ENCODE measurements around the gene THRB. TPM values are rescaled to one million over a fixed set of nuclear protein-coding genes. Genes with fewer than 3 reads are reported as not detected.
A peak's percentile ranks its signal among the peaks of the same experiment; 100 is the strongest.

THRB gene
- total RNA-seq, 2 donors from 2014 or later, result 6.7 to 6.9 TPM

DNA sequence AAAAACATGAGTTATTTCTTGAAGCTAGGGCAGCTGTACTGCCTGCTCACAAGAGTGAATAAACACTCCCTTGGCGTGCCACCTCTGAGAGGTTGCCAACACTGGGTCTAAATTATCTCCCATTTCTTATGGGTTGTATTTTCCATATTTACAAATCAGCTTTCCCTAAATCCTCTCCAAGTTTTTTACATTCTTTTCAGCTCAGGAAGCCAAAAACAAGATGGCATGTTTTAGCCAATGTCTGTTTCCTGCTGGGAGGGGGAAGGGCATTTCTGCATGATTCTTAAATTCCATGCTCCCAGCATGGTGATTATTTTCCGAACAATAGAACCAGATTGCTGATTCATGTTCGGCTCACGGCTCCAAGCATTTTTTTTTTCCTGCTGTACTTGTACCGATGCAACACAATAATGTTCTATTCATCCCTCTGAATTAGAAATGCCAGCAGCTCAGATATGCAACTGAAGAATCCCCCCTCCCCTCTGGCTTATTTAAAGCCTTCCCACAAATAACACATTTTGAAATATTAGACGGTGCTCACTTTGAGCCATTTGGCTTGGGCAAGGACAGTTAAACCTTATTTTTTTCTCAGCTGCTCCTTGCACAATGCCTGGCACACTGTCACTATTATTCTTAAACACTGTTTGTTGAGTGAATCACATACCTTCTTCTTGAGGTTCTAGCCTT is 252.5 kb downstream of the THRB start:
- no peaks in the 10 kb centered on the region for H3K27me3 ChIP-seq
- peak; percentile 76 for ATAC-seq
- H3K9me3 ChIP-seq, result no peaks in the 10 kb centered on the region
- H3K4me3 ChIP-seq, result no peak overlapping the region
- intact Hi-C loops (cut with DNase I), result no loop called here
- WGBS, 2 donors, result 11 to 23% methylated on average over 6 of the region's 6 CpGs
- no peak for TF ChIP-seq POLR2A (IDR thresholded peaks at IDR 0.05)
- TF ChIP-seq CTCF (IDR thresholded peaks at IDR 0.05), result no peak
- peak in 3 of 4 donors; percentile 21 to 56 (median 40) for DNase-seq
- peak overlapping the region in 3 of 4 donors; percentile 16 to 47 (median 29) for H3K27ac ChIP-seq
- peaks cover 18% of the 10 kb centered on the region for H3K4me1 ChIP-seq
- H3K36me3 ChIP-seq (replicated peaks in 1 of 2; ENCODE audit: insufficient read depth in 1 of 2, low read depth in 2 of 2), result no peaks in the 10 kb centered on the region

- Histone ChIP-seq H3K4me1 (peaks cover 18% of the 10 kb centered on the region), H3K36me3 (replicated peaks in 1 of 2; ENCODE audit: insufficient read depth in 1 of 2, low read depth in 2 of 2) (no peaks in the 10 kb centered on the region), H3K27me3 (no peaks in the 10 kb centered on the region), H3K4me3 (no peak overlapping the region), H3K27ac (no peak overlapping the region), H3K9me3 (no peaks in the 10 kb centered on the region)
- intact Hi-C loops (cut with DNase I), result no loop called here
- ATAC-seq (no peak), DNase-seq (no peak)
- TF ChIP-seq POLR2A (IDR thresholded peaks at IDR 0.05), result no peak
- TF ChIP-seq CTCF (IDR thresholded peaks at IDR 0.05), result no peak
- 89 to 94% methylated on average over 6 of the region's 6 CpGs for WGBS, 2 donors
These were observed 254.3 kb downstream of the THRB start for GRCh38 chr3:24240306-24240705.

GRCh38 chr3:24237971-24238706 is 256.5 kb downstream of the THRB start:
- Histone ChIP-seq H3K4me1 (peaks cover 25% of the 10 kb centered on the region), H3K4me3 (no peak overlapping the region), H3K36me3 (replicated peaks in 1 of 2; ENCODE audit: insufficient read depth in 1 of 2, low read depth in 2 of 2) (no peaks in the 10 kb centered on the region), H3K27me3 (no peaks in the 10 kb centered on the region), H3K9me3 (no peaks in the 10 kb centered on the region), H3K27ac (no peak overlapping the region)
- peak; percentile 64 for ATAC-seq
- whole genome bisulfite sequencing, 2 donors, result 22 to 29% methylated on average over 4 of the region's 4 CpGs
- intact Hi-C loops (cut with DNase I), result no loop called here
- TF ChIP-seq CTCF (IDR thresholded peaks at IDR 0.05) (peak; percentile 25 to 79 (median 66)), POLR2A (IDR thresholded peaks at IDR 0.05) (no peak)
- DNase-seq, result peak; percentile 37 to 66 (median 54)

GRCh38 chr3:24235121-24235520 is 259.5 kb downstream of the THRB start:
- Histone ChIP-seq H3K27ac (peak overlapping the region in 1 of 4 donors; percentile 8), H3K27me3 (no peaks in the 10 kb centered on the region), H3K36me3 (replicated peaks in 1 of 2; ENCODE audit: insufficient read depth in 1 of 2, low read depth in 2 of 2) (no peaks in the 10 kb centered on the region), H3K9me3 (no peaks in the 10 kb centered on the region), H3K4me3 (no peak overlapping the region), H3K4me1 (peaks cover 20% of the 10 kb centered on the region)
- DNase-seq (peak in 3 of 4 donors; percentile 14 to 32 (median 19)), ATAC-seq (peak; percentile 75)
- intact Hi-C loops (cut with DNase I), result no loop called here
- no peak for TF ChIP-seq POLR2A (IDR thresholded peaks at IDR 0.05)
- TF ChIP-seq CTCF (IDR thresholded peaks at IDR 0.05), result no peak
- 47 to 52% methylated on average over 3 of the region's 3 CpGs for WGBS, 2 donors
